Activated CD4-positive, alpha-beta memory T cell treated with anti-CD3 and anti-CD28 coated beads for 36 hours (primary cell): ENCODE data around the gene MMP12. TPM values are rescaled to one million over a fixed set of nuclear protein-coding genes. Genes with fewer than 3 reads are reported as not detected.
"Not testable (repeated sequence)": the region's sequence is repeated elsewhere in the genome, so short reads cannot be mapped to it uniquely, and the experiment has no call there.

Experiments
- CTCF ChIA-PET: fragments of 350-600 bp; sonication (Branson Sonifier 250); formaldehyde crosslinking; loops from one replicate; lab custom pipeline; 2021; ENCODE audit warnings: antibody characterized with exemption, inconsistent platforms; lab: Charles Lee
- POLR2A ChIA-PET: fragments of 350-600 bp; sonication (Branson Sonifier 250); formaldehyde crosslinking; loops from one replicate; lab custom pipeline; 2021; ENCODE audit warnings: antibody characterized with exemption; lab: Charles Lee
- DNase-seq: peaks from one replicate; pipeline ENCODE4 v3.0.0-alpha.2; 2020
- H3K27ac Mint-ChIP-seq: one replicate; pipeline ENCODE4 v1.8.0; 2021; ENCODE audit warnings: mixed read lengths
- H3K27me3 Mint-ChIP-seq: one replicate; pipeline ENCODE4 v1.8.0; 2021; ENCODE audit warnings: mixed read lengths
- H3K36me3 Mint-ChIP-seq: one replicate; pipeline ENCODE4 v1.8.0; 2021; ENCODE audit warnings: mixed read lengths
- H3K4me1 Mint-ChIP-seq: one replicate; pipeline ENCODE4 v1.8.0; 2021; ENCODE audit warnings: low read depth, mixed read lengths
- H3K4me3 Mint-ChIP-seq: one replicate; pipeline ENCODE4 v1.8.0; 2021; ENCODE audit warnings: mild to moderate bottlenecking, mixed read lengths
- H3K9me3 Mint-ChIP-seq: one replicate; pipeline ENCODE4 v1.8.0; 2021; ENCODE audit warnings: mixed read lengths
- intact Hi-C: fragments of 100-400 bp; cut with micrococcal nuclease; formaldehyde crosslinking; loops from one replicate; pipeline ENCODE4 v1.15.1; 2023
- total RNA-seq, 2 experiments: library from RNA; stranded (reverse); gene quantifications; one replicate each; pipeline ENCODE4 v1.2.3, GENCODE V29; 2021

The MMP12 gene
- total RNA-seq, 2 experiments from 2014 or later, result not detected

GRCh38 chr11:102883141-102883540, 8.4 kb upstream of the MMP12 start:
- Mint-ChIP-seq H3K4me1 (peaks cover 7% of the 10 kb centered on the region), H3K27me3 (peaks cover 2% of the 10 kb centered on the region), H3K4me3 (no peak overlapping the region), H3K9me3 (no peaks in the 10 kb centered on the region), H3K27ac (peak overlapping the region; percentile 4), H3K36me3 (no peaks in the 10 kb centered on the region)
- CTCF ChIA-PET, result no interaction called here
- intact Hi-C loops, result no loop called here
- DNase-seq, result no peak
- POLR2A ChIA-PET, result interaction anchor here (0.7 kb wide), 1 partner anchor 16 kb away, joined by 3 read pairs; no protein-coding TSS in a partner anchor

- Mint-ChIP-seq H3K9me3 (no peaks in the 10 kb centered on the region), H3K27ac (peak overlapping the region; percentile 4), H3K4me3 (no peak overlapping the region), H3K36me3 (no peaks in the 10 kb centered on the region), H3K27me3 (peaks cover 2% of the 10 kb centered on the region), H3K4me1 (peaks cover 7% of the 10 kb centered on the region)
- no peak for DNase-seq
- CTCF ChIA-PET, result no interaction called here
- POLR2A ChIA-PET, result interaction anchor here (0.7 kb wide), 1 partner anchor 17 kb away, joined by 3 read pairs; no protein-coding TSS in a partner anchor
- intact Hi-C loops, result no loop called here
These were observed 7.7 kb upstream of the MMP12 start for GRCh38 chr11:102882389-102883024.

GRCh38 chr11:102879801-102880200, 5.0 kb upstream of the MMP12 start:
- H3K27ac Mint-ChIP-seq, result no peak overlapping the region
- H3K9me3 Mint-ChIP-seq, result no peaks in the 10 kb centered on the region

GRCh38 chr11:102878595-102878994, 3.8 kb upstream of the MMP12 start:
- ChIA-PET POLR2A (no interaction called here), CTCF (no interaction called here)
- H3K4me3 Mint-ChIP-seq, result no peak overlapping the region
- intact Hi-C loops, result no loop called here
- no peak overlapping the region for H3K27ac Mint-ChIP-seq
- H3K36me3 Mint-ChIP-seq, result no peaks in the 10 kb centered on the region
- H3K4me1 Mint-ChIP-seq, result peaks cover 7% of the 10 kb centered on the region
- no peak for DNase-seq
- no peaks in the 10 kb centered on the region for H3K9me3 Mint-ChIP-seq
- H3K27me3 Mint-ChIP-seq, result peaks cover 2% of the 10 kb centered on the region

More at GRCh38 chr11:102879801-102880200, 5.0 kb upstream of the MMP12 start:
- intact Hi-C loops, result no loop called here
- Mint-ChIP-seq H3K27me3 (peaks cover 2% of the 10 kb centered on the region), H3K4me1 (peaks cover 7% of the 10 kb centered on the region), H3K4me3 (no peak overlapping the region), H3K36me3 (no peaks in the 10 kb centered on the region)
- CTCF ChIA-PET, result no interaction called here
- POLR2A ChIA-PET, result no interaction called here
- DNase-seq, result no peak

GRCh38 chr11:102869354-102869964, 5.3 kb downstream of the MMP12 start:
- DNase-seq, H3K9me3 Mint-ChIP-seq, H3K36me3 Mint-ChIP-seq, POLR2A ChIA-PET, H3K27me3 Mint-ChIP-seq, CTCF ChIA-PET, intact Hi-C loops, H3K4me3 Mint-ChIP-seq, H3K27ac Mint-ChIP-seq, H3K4me1 Mint-ChIP-seq: not testable (repeated sequence)

GRCh38 chr11:102868339-102868738, 6.4 kb downstream of the MMP12 start:
- Mint-ChIP-seq H3K4me1 (no peaks in the 10 kb centered on the region), H3K4me3 (no peak overlapping the region), H3K36me3 (no peaks in the 10 kb centered on the region), H3K27ac (no peak overlapping the region), H3K27me3 (peaks cover 3% of the 10 kb centered on the region), H3K9me3 (no peaks in the 10 kb centered on the region)
- intact Hi-C loops, result no loop called here
- POLR2A ChIA-PET, result no interaction called here
- CTCF ChIA-PET, result no interaction called here
- DNase-seq, result no peak

- POLR2A ChIA-PET, result no interaction called here
- no peak for DNase-seq
- Mint-ChIP-seq H3K27ac (no peak overlapping the region), H3K4me1 (no peaks in the 10 kb centered on the region), H3K9me3 (no peaks in the 10 kb centered on the region), H3K27me3 (no peaks in the 10 kb centered on the region), H3K4me3 (no peak overlapping the region), H3K36me3 (no peaks in the 10 kb centered on the region)
- intact Hi-C loops, result no loop called here
- CTCF ChIA-PET, result no interaction called here
These were observed 10.1 kb downstream of the MMP12 start for GRCh38 chr11:102864724-102865123.

GRCh38 chr11:102853956-102854355, 20.8 kb downstream of the MMP12 start:
- no peak for DNase-seq
- CTCF ChIA-PET, result no interaction called here
- no peaks in the 10 kb centered on the region for H3K36me3 Mint-ChIP-seq
- POLR2A ChIA-PET, result no interaction called here
- H3K27ac Mint-ChIP-seq, result no peak overlapping the region
- H3K9me3 Mint-ChIP-seq, result no peaks in the 10 kb centered on the region
- H3K4me3 Mint-ChIP-seq, result no peak overlapping the region
- H3K27me3 Mint-ChIP-seq, result peaks cover 4% of the 10 kb centered on the region
- intact Hi-C loops, result no loop called here
- H3K4me1 Mint-ChIP-seq, result no peaks in the 10 kb centered on the region

GRCh38 chr11:102853055-102853454, 21.7 kb downstream of the MMP12 start:
- no peak overlapping the region for H3K27ac Mint-ChIP-seq
- ChIA-PET POLR2A (no interaction called here), CTCF (no interaction called here)
- no peak for DNase-seq
- intact Hi-C loops, result no loop called here
- no peak overlapping the region for H3K4me3 Mint-ChIP-seq
- H3K4me1 Mint-ChIP-seq, result no peaks in the 10 kb centered on the region
- H3K27me3 Mint-ChIP-seq, result peaks cover 7% of the 10 kb centered on the region
- no peaks in the 10 kb centered on the region for H3K9me3 Mint-ChIP-seq
- no peaks in the 10 kb centered on the region for H3K36me3 Mint-ChIP-seq

- no peaks in the 10 kb centered on the region for H3K4me1 Mint-ChIP-seq
- H3K27me3 Mint-ChIP-seq, result peaks cover 7% of the 10 kb centered on the region
- DNase-seq, result no peak
- no peak overlapping the region for H3K4me3 Mint-ChIP-seq
- H3K27ac Mint-ChIP-seq, result no peak overlapping the region
- POLR2A ChIA-PET, result no interaction called here
- CTCF ChIA-PET, result no interaction called here
- intact Hi-C loops, result no loop called here
- no peaks in the 10 kb centered on the region for H3K36me3 Mint-ChIP-seq
- no peaks in the 10 kb centered on the region for H3K9me3 Mint-ChIP-seq
These were observed 23.6 kb downstream of the MMP12 start for GRCh38 chr11:102850973-102851745.

GRCh38 chr11:102849311-102849710, 25.5 kb downstream of the MMP12 start:
- DNase-seq, result no peak
- ChIA-PET POLR2A (no interaction called here), CTCF (no interaction called here)
- H3K27ac Mint-ChIP-seq, result no peak overlapping the region
- intact Hi-C loops, result no loop called here
- H3K36me3 Mint-ChIP-seq, result no peaks in the 10 kb centered on the region
- H3K4me1 Mint-ChIP-seq, result no peaks in the 10 kb centered on the region
- H3K9me3 Mint-ChIP-seq, result no peaks in the 10 kb centered on the region
- H3K4me3 Mint-ChIP-seq, result no peak overlapping the region
- H3K27me3 Mint-ChIP-seq, result peaks cover 6% of the 10 kb centered on the region

- intact Hi-C loops, result no loop called here
- no peak for DNase-seq
- Mint-ChIP-seq H3K9me3 (no peaks in the 10 kb centered on the region), H3K36me3 (no peaks in the 10 kb centered on the region), H3K27ac (no peak overlapping the region), H3K4me1 (no peaks in the 10 kb centered on the region), H3K4me3 (no peak overlapping the region), H3K27me3 (peaks cover 3% of the 10 kb centered on the region)
- CTCF ChIA-PET, result no interaction called here
- POLR2A ChIA-PET, result no interaction called here
These were observed 28.5 kb downstream of the MMP12 start for GRCh38 chr11:102846292-102846691.
